Muscle layer of duodenum (tissue), 2 donors: ENCODE data around the gene ADCY10.
"Not testable (repeated sequence)": the region's sequence is repeated elsewhere in the genome, so short reads cannot be mapped to it uniquely, and the experiment has no call there.

Experiments used
- H3K27ac ChIP-seq: one replicate; pipeline ENCODE4 v1.7.0; 2013; ENCODE audit warnings: mild to moderate bottlenecking, low read length
- H3K27me3 ChIP-seq: one replicate; pipeline ENCODE4 v1.7.0; 2013; ENCODE audit warnings: low read depth, mild to moderate bottlenecking, control low read depth, low read length
- H3K36me3 ChIP-seq, 2 donors: one replicate each; pipeline ENCODE4 v1.7.0; 2013; ENCODE audit warnings: low read length in 2 of 2, control low read depth in 1 of 2, mild to moderate bottlenecking in 1 of 2; ENCODE audit not compliant: insufficient read depth in 2 of 2, control insufficient read depth in 1 of 2
- H3K4me1 ChIP-seq, 2 donors: one replicate each; pipeline ENCODE4 v1.7.0; 2013; ENCODE audit warnings: low read length in 2 of 2, mild to moderate bottlenecking in 2 of 2, control low read depth in 1 of 2, moderate library complexity in 1 of 2; ENCODE audit not compliant: insufficient read depth in 2 of 2, control insufficient read depth in 1 of 2
- H3K4me3 ChIP-seq, 2 donors: one replicate each; pipeline ENCODE4 v1.7.0; 2013; ENCODE audit warnings: low read length in 2 of 2, low read depth in 1 of 2, mild to moderate bottlenecking in 1 of 2
- H3K9me3 ChIP-seq, 2 donors: one replicate each; pipeline ENCODE4 v1.7.0; 2013; ENCODE audit warnings: low read length in 2 of 2, control low read depth in 1 of 2, mild to moderate bottlenecking in 1 of 2; ENCODE audit not compliant: control insufficient read depth in 1 of 2
- donor health status: healthy.

Gene ADCY10

DNA sequence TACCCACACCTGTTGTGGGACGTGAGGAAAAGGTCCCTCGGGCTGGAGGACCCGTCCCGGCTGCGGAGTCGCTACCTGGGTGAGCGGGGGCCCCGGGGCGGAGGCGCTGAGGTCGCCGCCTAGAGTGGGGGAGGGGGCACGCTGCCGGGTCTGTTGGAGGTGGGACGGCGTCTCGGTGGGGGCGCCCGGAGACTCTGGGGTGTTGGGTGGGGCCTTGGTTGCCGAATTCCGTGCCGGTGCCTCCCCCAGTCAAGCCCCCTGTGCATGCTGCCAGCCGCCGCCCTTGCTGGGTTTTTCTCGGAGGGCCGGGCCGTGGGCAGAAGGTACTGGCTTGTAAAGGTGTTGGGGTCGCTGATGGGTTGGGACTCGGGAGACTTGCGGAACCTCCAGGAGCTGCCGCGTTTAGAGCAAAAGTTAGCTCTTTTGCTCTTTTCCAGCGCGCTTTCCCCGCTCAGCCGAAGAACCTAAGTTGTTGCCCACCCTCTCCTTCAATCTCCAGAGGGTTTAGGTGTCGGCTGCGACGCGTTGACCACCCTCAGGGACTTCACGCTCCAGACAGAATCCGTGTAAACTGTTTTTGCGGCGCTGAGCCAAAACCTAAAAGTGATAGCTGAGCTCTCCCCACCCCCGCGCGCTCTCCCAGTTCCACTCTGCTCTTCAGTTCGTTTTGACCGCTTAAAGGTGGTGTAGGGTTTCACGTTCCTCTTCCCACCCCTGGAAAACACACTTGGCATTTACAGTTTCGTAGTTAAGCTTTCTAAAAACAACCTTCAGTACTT lies 23.2 kb upstream of the ADCY10 start, which contains the start of gene MPC2:
TSS of gene MPC2 (minus strand) at position 143 of the 779 bp plus-strand sequence. CDS start 1,231 bp downstream, outside the sequence.
- Histone ChIP-seq H3K27ac (peak within 1 kb of the TSS; percentile 97), H3K9me3 (no peaks in the 10 kb centered on the region), H3K4me1 (peaks cover 0 to 22% of the 10 kb centered on the region in 2 donors), H3K36me3 (peaks cover 0 to 17% of the 10 kb centered on the region in 2 donors), H3K4me3 (peak within 1 kb of the TSS; percentile 78 to 93), H3K27me3 (no peaks in the 10 kb centered on the region)

DNA sequence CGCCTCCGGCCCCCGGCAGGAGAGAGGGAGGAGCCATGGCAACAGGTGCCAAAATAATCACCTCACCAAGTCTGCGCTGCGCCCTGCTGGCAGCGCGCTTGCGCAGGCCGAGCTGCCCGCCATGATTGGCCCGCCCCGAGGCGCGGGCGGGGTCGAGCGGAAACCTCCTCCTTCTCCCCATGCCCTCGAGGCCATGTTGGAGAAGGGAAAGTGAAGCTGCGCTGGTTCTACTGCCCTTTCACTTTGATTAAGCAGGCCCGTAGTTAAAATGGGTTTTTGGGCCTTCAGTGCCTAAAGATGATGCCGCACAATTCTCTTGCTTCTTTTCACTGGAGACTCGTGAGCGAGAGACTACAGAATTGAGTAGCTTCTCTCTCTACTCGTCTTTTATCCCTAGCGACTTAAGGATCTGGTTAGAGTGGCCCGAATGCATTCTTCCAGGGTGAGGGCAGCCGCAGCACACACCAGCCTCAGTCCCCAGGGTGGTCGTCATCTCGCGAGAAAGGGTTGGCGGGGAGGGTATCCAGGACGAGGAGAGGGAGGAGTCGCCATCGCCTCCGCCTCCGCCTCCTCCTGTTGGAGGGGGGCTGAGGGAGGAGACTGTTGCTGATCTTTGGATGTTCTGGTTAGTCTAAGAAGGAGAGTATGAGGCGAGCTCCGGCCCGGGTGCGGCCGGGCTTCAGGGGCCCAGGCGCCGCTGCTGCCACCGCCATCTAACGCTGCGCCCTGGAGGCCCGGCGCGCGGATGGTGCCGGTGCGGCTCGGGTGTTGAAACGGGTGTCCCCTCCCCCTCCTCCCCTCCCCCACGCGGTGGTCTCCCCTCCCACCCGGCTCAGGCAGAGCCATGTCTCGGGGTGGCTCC lies 22.4 kb upstream of the ADCY10 start, which contains the start of gene DCAF6:
TSS of gene DCAF6 (plus strand) at position 616 of the 862 bp plus-strand sequence. CDS start at position 845, 229 bp downstream.
- H3K27ac ChIP-seq, result peak within 1 kb of the TSS; percentile 97
- peaks cover 0 to 22% of the 10 kb centered on the region in 2 donors for H3K4me1 ChIP-seq
- no peaks in the 10 kb centered on the region for H3K27me3 ChIP-seq

DNA sequence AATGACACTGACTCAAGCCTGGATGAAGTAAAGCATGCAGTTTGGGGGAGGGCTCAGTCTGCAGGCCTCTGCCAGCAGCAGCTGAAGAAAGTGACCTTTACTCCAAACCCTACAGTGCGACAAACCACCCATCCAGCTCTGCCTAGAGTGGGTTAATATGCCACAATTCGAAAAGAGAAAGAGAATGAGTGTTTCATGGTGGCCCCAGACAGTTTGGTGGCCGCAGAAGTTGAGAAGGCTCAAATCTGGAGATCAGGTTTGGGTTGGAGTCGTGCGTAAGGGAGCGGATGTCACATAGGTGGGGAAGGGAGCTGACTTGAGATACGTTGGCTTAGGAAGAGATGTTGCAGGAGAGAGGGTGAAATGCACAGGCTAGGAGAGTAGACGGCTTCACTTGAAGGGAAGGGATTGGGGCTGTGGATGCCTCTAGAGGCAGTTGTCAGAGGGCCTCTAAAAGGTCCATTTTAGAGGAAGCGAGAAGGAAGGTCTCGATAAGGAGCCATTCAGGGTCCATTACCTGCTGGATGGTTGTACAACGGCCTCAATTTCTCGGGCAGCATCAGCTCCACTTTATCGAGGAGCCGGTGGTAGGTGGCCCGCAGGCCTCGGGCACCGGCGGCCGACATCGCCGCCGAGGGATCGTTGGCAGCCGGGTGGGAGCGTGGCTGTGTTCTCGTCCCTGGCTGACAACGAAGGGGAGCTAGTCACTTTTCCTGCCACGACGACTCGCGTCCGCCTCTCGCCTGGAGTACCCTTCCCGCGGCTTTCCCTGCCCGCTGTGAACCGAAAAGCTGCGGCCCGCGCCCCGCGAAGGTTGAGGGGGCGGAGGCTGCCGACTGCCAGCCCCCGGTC lies 21.5 kb upstream of the ADCY10 start:
- H3K36me3 ChIP-seq, result peaks cover 0 to 17% of the 10 kb centered on the region in 2 donors
- peak overlapping the region; percentile 97 for H3K27ac ChIP-seq
- peak overlapping the region; percentile 78 to 93 for H3K4me3 ChIP-seq
- H3K4me1 ChIP-seq, result peaks cover 0 to 22% of the 10 kb centered on the region in 2 donors
- no peaks in the 10 kb centered on the region for H3K27me3 ChIP-seq
- H3K9me3 ChIP-seq, result no peaks in the 10 kb centered on the region

More for the DNA sequence above, 22.4 kb upstream of the ADCY10 start, which contains the start of gene DCAF6:
- Histone ChIP-seq H3K4me3 (peak within 1 kb of the TSS; percentile 78 to 93), H3K9me3 (no peaks in the 10 kb centered on the region), H3K36me3 (peaks cover 0 to 17% of the 10 kb centered on the region in 2 donors)

DNA sequence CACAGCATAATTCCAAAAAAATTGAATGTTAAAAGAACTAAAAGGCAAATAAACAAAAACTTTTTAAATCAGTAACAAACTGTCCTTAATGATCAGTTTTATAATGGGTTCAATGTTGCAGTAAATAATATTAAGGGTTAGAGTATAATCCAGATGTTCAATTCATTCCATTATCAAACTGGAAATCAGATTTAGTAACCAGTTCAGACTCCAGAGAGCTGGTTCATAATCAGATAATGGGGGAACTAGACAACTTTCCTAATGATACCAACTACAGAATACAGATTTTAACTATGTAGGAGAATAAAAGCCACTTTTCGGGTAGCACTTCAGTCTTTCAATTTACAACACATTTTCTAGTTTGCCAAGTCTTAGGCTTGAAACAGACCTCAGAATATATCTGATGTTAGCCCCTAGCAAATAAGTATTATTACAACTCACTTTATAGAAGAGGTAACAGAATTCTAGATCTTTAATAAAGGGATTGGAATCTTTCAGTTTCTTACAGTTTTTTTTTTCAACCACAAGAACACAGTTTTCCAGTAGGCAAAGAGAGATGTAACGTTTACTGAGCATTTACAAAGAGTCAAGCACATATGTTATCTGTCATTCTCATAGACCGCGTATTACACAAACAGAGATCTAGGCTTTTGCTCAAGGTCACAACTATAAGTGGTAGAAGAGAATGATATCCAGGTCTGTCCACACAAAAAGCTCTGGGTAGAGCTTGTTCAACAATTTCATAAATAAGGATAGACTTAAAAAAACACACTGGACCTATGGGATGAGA lies 20.7 kb upstream of the ADCY10 start:
- Histone ChIP-seq H3K4me3 (peak overlapping the region; percentile 78 to 93), H3K4me1 (peaks cover 0 to 22% of the 10 kb centered on the region in 2 donors), H3K27me3 (no peaks in the 10 kb centered on the region), H3K36me3 (peaks cover 0 to 17% of the 10 kb centered on the region in 2 donors), H3K9me3 (no peaks in the 10 kb centered on the region), H3K27ac (peak overlapping the region; percentile 97)

DNA sequence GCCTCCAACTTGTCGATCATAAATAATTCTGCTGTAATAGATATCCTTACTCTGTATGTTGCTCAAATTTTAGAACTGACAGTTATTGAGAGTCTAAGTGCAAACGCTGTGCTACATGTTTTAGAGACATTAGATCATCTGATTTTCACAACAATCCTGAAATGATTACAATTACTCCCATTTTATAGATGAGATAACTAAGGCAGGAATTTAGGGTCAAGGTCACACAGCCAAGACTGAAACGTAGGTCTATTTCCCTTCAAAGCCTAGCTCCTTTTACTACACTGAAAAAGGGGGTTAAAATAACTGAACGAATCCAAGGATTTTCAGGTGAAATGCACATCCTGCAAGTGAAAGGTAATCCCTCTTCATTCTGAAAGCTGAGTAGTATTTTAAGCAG lies 19.9 kb upstream of the ADCY10 start:
- Histone ChIP-seq H3K27ac (peak overlapping the region; percentile 97), H3K27me3 (no peaks in the 10 kb centered on the region), H3K9me3 (no peaks in the 10 kb centered on the region), H3K4me1 (peaks cover 0 to 23% of the 10 kb centered on the region in 2 donors), H3K36me3 (peaks cover 0 to 17% of the 10 kb centered on the region in 2 donors), H3K4me3 (peak overlapping the region; percentile 78 to 93)

DNA sequence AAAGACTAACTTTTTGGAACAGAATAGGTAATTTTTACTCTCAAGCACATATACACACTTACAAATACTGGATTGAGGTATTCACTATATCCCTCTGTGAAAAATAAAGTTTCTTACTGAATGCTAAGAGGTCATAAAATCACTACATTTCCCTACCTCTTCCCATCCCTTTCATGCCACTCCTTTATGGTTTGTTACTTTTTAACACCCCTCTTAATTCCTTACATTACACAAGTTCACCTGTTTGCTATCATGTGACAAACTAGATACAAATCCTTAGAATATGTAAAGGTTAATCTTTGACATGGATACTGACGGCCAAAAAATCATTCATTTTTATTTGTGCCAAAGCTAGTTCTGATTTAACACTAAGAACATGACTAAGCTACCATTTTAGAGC lies 15.8 kb upstream of the ADCY10 start:
- no peak overlapping the region for H3K27ac ChIP-seq
- H3K27me3 ChIP-seq, result no peaks in the 10 kb centered on the region
- H3K9me3 ChIP-seq, result no peaks in the 10 kb centered on the region
- peaks cover 0 to 26% of the 10 kb centered on the region in 2 donors for H3K4me1 ChIP-seq
- no peaks in the 10 kb centered on the region for H3K36me3 ChIP-seq
- H3K4me3 ChIP-seq, result no peak overlapping the region

DNA sequence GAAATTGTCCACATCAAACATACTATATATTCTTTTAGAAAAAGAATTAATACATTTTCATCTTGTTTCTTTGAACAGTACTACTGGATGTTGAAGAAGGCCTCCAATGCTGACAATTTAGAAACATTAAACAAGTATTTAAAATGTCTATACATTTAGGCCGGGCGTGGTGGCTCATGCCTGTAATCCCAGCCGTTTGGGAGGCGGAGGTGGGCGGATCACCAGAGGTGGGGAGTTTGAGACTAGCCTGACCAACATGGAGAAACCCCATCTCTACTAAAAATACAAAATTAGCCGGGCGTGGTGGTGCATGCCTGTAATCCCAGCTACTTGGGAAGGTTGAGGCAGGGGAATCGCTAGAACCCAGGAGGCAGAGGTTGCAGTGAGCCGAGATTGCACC lies 15.0 kb upstream of the ADCY10 start:
- not testable (repeated sequence) for H3K27me3 ChIP-seq, H3K36me3 ChIP-seq, H3K9me3 ChIP-seq, H3K4me3 ChIP-seq, H3K27ac ChIP-seq
- H3K4me1 ChIP-seq, result peaks cover 0 to 23% of the 10 kb centered on the region in 2 donors

DNA sequence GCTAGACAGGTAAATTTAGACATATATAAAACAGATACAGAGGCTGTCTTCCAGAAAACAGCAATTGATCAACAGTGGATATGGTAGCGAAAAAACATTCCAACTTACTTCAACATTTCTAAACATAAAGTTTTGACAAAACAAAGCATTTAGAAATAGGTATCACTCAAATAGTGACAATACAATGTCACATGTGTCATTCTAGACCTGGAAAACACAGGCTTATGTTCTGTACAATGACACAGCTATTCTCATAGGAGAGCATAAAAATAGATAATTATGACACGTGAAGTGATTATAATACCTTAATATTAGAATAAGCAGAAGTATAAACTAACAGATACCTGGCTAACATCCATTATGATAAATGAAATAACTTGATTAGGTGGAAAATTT lies 14.5 kb upstream of the ADCY10 start:
- Histone ChIP-seq H3K4me3 (no peak overlapping the region), H3K27ac (peak overlapping the region; percentile 6), H3K9me3 (no peaks in the 10 kb centered on the region), H3K4me1 (peaks cover 0 to 18% of the 10 kb centered on the region in 2 donors), H3K36me3 (no peaks in the 10 kb centered on the region), H3K27me3 (no peaks in the 10 kb centered on the region)

DNA sequence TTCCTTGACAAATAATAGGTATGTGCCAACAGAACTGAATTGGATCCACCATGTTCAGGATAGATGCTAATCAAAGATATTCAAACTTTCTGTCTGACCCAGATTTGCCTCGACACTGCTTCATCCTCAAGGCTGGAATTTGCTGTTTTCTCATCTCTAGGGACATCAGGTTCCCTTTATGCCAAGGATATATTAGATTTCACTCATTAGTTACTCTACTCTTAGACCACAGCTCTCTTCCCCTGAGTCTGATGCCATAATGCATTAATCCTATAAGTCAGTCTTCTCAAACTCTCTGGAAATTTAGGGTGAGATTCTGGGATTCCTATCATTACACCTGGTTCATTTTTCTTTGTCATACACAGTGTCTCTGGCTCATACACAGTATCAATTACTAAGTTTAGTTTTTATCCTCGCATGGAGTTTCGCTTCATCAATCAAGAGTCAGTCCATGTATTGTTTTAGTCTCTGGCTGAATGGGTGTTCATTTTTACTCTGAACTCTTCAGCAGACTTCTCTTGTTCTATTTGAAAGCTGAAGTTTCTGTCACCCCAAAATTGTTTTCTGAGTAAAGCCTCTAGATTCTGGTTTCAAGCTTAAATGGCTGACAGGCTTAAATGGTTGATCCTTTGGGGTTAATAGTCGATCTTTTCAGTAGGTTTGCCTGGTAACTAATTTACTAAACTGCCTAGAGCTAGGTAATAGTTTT lies 13.3 kb upstream of the ADCY10 start:
- Histone ChIP-seq H3K27ac (no peak overlapping the region), H3K36me3 (no peaks in the 10 kb centered on the region), H3K9me3 (no peaks in the 10 kb centered on the region), H3K4me1 (peaks cover 0 to 10% of the 10 kb centered on the region in 2 donors), H3K4me3 (no peak overlapping the region), H3K27me3 (no peaks in the 10 kb centered on the region)
